Ishikawa (cell line): ENCODE results near the gene RIN2.

Experiments
- CEBPB ChIP-seq: IDR thresholded peaks from 2 replicates; pipeline ENCODE4 v1.6.1; 2012
- CREB1 ChIP-seq: IDR thresholded peaks from 2 replicates; pipeline ENCODE4 v1.6.1; 2012; ENCODE audit warnings: low read depth
- EGR1 ChIP-seq: IDR thresholded peaks from 2 replicates; pipeline ENCODE4 v1.6.1; 2012
- EP300 ChIP-seq: IDR thresholded peaks from 2 replicates; pipeline ENCODE4 v1.6.1; 2012; ENCODE audit warnings: borderline replicate concordance
- FOXM1 ChIP-seq: IDR thresholded peaks from 2 replicates; pipeline ENCODE4 v1.6.1; 2012; ENCODE audit warnings: low read depth, borderline replicate concordance
- NFIC ChIP-seq: IDR thresholded peaks from 2 replicates; pipeline ENCODE4 v1.6.1; 2012
- RAD21 ChIP-seq: IDR thresholded peaks from 2 replicates; pipeline ENCODE4 v1.6.1; 2012; ENCODE audit warnings: low read depth
- TAF1 ChIP-seq: IDR thresholded peaks from 2 replicates; pipeline ENCODE4 v1.6.1; 2012; ENCODE audit warnings: low read depth, mild to moderate bottlenecking
- TCF12 ChIP-seq: IDR thresholded peaks from 2 replicates; pipeline ENCODE4 v1.6.1; 2012; ENCODE audit warnings: low read depth
- TEAD4 ChIP-seq: IDR thresholded peaks from 2 replicates; pipeline ENCODE4 v1.6.1; 2012
- USF1 ChIP-seq: IDR thresholded peaks from 2 replicates; pipeline ENCODE4 v1.6.1; 2012
- YY1 ChIP-seq: IDR thresholded peaks from 2 replicates; pipeline ENCODE4 v1.6.1; 2012; ENCODE audit warnings: low read depth
- ZBTB7A ChIP-seq: IDR thresholded peaks from 2 replicates; pipeline ENCODE4 v1.6.1; 2012; ENCODE audit warnings: low read depth
- TF ChIP-seq, protein P1 (sequence below): IDR thresholded peaks from 2 replicates; pipeline ENCODE4 v1.6.1; 2012; ENCODE audit warnings: low read depth, mild to moderate bottlenecking
- TF ChIP-seq, protein P2 (sequence below): IDR thresholded peaks from 2 replicates; pipeline ENCODE4 v1.6.1; 2012

The RIN2 gene

GRCh38 chr20:19727251-19727847 lies 30.7 kb upstream of the RIN2 start:
- TF ChIP-seq NFIC: no peak
- TF ChIP-seq EGR1: no peak
- no peak for TF ChIP-seq USF1
- TF ChIP-seq, protein P1, sequence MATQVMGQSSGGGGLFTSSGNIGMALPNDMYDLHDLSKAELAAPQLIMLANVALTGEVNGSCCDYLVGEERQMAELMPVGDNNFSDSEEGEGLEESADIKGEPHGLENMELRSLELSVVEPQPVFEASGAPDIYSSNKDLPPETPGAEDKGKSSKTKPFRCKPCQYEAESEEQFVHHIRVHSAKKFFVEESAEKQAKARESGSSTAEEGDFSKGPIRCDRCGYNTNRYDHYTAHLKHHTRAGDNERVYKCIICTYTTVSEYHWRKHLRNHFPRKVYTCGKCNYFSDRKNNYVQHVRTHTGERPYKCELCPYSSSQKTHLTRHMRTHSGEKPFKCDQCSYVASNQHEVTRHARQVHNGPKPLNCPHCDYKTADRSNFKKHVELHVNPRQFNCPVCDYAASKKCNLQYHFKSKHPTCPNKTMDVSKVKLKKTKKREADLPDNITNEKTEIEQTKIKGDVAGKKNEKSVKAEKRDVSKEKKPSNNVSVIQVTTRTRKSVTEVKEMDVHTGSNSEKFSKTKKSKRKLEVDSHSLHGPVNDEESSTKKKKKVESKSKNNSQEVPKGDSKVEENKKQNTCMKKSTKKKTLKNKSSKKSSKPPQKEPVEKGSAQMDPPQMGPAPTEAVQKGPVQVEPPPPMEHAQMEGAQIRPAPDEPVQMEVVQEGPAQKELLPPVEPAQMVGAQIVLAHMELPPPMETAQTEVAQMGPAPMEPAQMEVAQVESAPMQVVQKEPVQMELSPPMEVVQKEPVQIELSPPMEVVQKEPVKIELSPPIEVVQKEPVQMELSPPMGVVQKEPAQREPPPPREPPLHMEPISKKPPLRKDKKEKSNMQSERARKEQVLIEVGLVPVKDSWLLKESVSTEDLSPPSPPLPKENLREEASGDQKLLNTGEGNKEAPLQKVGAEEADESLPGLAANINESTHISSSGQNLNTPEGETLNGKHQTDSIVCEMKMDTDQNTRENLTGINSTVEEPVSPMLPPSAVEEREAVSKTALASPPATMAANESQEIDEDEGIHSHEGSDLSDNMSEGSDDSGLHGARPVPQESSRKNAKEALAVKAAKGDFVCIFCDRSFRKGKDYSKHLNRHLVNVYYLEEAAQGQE: no peak

- TF ChIP-seq, protein P1: no peak
- TF ChIP-seq ZBTB7A (no peak), EGR1 (no peak), TCF12 (no peak), EP300 (no peak), TAF1 (no peak), TEAD4 (no peak), YY1 (no peak), RAD21 (no peak), NFIC (no peak), CREB1 (no peak), FOXM1 (no peak), USF1 (no peak), CEBPB (no peak)
- TF ChIP-seq, protein P2, sequence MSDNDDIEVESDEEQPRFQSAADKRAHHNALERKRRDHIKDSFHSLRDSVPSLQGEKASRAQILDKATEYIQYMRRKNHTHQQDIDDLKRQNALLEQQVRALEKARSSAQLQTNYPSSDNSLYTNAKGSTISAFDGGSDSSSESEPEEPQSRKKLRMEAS: no peak
Measured at GRCh38 chr20:19729672-19730071, 28.4 kb upstream of the RIN2 start.

DNA sequence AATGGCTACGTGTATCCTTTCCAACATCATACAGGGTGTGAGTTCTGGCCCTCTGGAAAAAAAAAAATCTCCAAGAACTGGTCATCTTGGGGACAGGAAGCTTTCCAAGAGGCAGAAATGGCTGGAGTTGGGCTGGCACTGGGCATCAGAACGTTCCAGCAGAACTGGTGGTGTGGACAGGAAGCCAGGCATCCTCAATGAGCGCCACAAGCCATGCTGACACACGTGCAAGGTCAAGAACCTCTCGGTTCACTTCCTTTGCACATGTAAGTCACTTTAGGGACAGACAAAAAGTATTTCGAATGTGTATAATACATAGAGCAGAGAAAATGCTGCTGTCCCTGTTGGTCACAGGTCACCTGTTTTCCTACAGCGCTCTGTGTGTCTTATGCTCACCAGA lies 27.4 kb upstream of the RIN2 start:
- TF ChIP-seq EGR1 (no peak), CREB1 (no peak), USF1 (no peak), FOXM1 (no peak), CEBPB (no peak), TCF12 (no peak), RAD21 (no peak)
- TF ChIP-seq, protein P2: no peak

GRCh38 chr20:19734811-19735210 lies 23.2 kb upstream of the RIN2 start:
- TF ChIP-seq, protein P1: no peak
- TF ChIP-seq RAD21: no peak
- no peak for TF ChIP-seq EGR1
- TF ChIP-seq TAF1: no peak

GRCh38 chr20:19735446-19735845 lies 22.6 kb upstream of the RIN2 start:
- no peak for TF ChIP-seq EGR1
- TF ChIP-seq, protein P2: peak; percentile 26; the same call in 1 of the 2 replicates
